ENCODE measurements around the gene NPY5R.

NPY5R gene

DNA sequence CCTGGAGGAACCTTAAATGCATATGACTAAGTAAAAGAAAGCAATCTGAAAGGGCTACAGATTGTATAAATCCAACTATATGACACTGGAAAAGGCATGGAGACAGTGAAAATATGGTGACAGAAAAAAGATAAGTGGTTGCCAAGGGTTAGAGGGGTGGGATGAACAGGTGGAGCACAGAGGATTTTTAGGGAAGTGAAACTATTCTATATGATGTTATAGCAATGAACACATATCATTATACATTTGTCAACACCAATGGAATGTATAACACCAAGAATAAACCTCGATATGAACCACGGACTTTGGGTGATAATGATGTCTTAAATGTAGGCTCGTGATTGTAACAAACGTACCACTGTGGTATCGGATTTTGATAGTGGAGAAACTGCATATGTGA is 40.7 kb downstream of the NPY5R start:
- no peak for DNase-seq (ENCODE audit: low read depth in 2 of 3, low spot score in 1 of 3)

DNA sequence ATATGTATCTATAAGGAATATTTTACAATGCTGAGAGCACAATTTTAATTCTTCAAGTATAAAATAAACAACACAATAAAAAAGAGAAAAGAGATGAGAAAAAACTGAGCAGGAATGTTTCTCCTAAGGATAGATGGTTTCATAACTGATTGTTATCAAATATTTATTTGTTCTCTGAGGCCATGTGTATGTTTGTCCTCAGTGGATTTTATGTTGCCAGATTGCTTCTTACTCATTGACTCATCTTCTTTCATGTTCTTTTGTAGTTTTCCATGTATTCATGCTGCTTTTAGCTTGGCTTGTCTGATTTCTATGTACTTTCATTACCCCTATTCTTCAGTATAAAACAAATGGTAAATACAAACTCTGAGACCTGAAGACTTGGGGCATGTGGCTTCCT is 41.2 kb downstream of the NPY5R start:
- DNase-seq (ENCODE audit: low read depth in 2 of 3, low spot score in 1 of 3): no peak

DNA sequence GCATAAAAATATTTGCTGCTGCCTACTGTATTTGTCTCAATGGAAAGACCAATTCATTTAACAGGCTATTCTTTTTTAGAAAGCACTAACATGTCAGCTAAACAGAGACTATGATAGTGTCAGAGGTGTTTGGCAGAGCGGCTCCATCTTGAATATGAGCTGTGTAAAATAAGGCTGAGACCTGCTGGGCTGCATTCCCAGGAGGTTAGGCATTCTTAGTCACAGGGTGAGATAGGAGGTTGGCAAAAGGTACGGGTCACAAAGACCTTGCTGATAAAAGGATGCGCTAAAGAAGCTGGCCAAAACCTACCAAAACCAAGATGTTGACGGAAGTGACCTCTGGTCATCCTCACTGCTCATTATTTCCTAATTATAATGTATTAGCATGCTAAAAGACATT is 41.8 kb downstream of the NPY5R start:
- no peak for DNase-seq (ENCODE audit: low read depth in 2 of 3, low spot score in 1 of 3)

DNA sequence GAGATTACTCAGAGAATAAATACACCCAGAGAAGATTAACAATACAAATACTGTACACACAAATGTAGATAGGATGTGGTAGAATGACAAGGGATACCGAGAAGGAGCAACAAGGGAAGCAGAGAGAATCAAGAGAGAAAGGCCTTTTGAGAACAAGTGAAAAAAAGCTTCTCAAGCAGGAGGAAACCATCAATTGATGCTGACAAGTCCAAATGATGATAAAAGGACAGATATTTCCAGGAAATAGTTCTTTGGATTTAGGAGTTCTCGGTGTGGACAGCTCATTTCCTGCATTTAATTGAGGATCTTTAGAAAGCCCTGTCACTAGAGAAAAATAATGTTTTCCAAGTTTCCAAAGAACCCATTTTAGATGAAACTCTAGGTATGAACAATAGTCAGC is 48.1 kb downstream of the NPY5R start:
- no peak for DNase-seq (ENCODE audit: low read depth in 2 of 3, low spot score in 1 of 3)

DNA sequence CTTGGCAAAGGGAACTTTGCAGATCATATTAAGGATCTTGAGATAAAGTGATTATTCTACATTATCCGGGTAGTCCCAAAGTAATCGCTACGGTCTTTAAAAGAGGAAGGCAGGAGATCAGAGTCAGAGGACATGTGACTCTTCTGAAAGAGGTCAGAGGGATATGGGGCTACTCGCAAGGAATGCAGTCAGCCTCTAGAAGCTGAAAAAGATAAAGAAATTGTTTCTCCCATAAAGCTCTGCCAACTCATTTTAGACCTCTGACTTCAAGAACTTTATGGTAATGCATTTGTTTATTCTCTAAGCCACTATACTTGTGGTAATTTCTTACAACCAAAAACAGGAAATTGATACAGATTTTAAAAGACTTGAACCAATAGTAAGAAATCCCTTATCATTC is 48.6 kb downstream of the NPY5R start:
- DNase-seq (ENCODE audit: low read depth in 2 of 3, low spot score in 1 of 3): no peak

DNA sequence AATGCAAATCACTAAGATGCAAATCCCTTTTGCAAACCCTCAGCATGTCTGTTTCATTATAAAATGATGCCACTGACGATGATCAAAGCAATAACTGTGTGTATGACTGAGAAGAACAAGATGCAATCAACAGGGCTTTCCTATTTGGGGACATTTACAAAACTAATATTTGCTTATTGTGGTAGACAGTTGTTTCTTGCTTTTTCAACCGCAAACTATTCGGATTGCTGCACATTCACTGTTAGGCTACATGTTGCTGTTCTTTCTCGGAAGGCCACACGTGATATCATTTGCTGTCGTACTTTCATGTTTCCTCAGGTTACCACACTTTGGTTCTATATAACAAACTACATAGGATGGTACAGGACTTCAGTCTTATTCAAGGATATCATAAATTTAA is 49.8 kb downstream of the NPY5R start:
- no peak for DNase-seq (ENCODE audit: low read depth in 2 of 3, low spot score in 1 of 3)

DNA sequence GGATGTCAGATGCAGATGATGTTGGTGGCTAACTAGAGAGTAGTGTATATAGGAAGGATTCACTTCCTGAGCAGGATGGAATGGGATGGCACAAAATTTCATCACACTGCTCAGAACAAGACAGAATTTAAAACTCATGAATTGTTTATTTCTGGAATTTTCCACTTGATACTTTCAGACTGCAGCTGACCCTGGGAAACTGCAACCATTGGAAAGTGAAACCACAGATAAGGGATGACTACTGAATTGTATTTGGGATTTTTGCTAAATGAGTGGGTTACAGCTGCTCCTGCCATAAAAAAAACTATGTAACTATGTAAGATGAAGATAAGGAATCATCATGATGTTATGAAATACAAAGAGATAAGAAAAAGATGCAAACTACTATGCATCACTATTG is 51.4 kb downstream of the NPY5R start:
- DNase-seq (ENCODE audit: low read depth in 2 of 3, low spot score in 1 of 3): no peak

DNA sequence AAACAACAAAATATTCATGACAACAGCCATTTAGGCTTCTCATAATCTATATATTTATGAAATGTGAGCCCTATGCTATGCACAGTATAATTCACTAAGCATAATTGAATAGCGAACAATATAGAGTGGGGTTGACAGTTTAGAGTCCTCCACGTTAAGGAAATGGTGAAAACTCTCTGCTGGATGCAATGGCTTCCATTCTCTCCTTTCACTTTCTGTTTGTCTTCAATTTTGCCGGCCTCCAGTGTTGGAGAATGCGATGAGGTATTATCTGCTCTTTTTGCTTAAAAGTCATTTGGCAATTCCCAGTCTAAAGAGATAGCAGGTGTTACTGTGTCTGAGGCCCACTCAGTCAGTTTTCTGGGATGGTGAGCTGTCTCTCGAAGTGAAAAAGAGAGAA is 52.1 kb downstream of the NPY5R start:
- DNase-seq (ENCODE audit: low read depth in 2 of 3, low spot score in 1 of 3): no peak

DNA sequence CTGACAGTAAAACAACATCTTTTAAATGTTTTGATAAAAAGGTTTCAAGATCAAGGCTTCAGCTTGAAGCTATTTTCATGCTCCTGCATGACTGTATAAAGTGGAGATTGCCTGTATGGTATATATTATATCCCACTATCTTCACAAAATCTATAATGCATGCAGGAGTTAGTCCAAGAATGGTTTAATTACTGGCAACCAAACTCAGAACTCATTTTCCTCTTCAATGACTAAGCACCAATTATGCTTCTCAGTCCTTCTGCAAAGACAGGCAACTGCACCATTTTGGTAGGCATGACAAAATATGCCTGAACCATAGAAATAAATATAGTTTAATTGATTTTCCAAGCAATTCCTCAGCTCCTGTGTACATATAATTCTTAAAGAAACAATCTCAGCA is 54.5 kb downstream of the NPY5R start:
- no peak for DNase-seq (ENCODE audit: low read depth in 2 of 3, low spot score in 1 of 3)

DNA sequence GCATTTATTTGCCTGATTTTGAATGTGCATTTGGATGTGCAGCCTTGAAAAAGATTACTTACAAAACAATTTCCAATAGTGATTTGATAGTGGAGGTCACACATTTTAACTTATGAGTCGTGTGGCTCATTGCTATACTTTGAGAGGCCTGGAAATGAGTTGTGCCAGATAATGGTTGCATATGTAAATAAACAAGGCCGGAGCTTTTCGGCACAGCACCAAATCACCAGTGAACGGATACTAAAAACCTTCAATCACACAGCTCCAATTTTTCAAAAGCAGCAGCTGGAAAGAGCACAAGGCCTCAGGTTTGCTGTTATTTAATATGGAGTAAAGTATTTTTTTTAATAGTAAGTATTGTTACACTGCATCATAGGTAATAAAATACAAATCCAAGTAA is 57.2 kb downstream of the NPY5R start:
- DNase-seq (ENCODE audit: low read depth in 2 of 3, low spot score in 1 of 3): no peak

Data from stimulated activated CD4-positive, alpha-beta T cell treated with anti-CD3 and anti-CD28 coated beads, Interleukin-12 subunit alpha, Interleukin-12 subunit beta, amount 100 ng/mL, for 48 hours (primary cell).